Retina (tissue), 1 donor: ENCODE data around the gene DMD.
"Not testable (repeated sequence)": the region's sequence is repeated elsewhere in the genome, so short reads cannot be mapped to it uniquely, and the experiment has no call there.

Experiments used
- DNase-seq: peaks from one replicate; pipeline ENCODE4 v3.0.0-alpha.2; 2016

Gene DMD

GRCh38 chrX:32591589-32591988 lies 619.8 kb downstream of the DMD start:
- DNase-seq = no peak

- DNase-seq = no peak
Observed at GRCh38 chrX:32582729-32583128, 628.6 kb downstream of the DMD start.

GRCh38 chrX:32576885-32577284 lies 634.5 kb downstream of the DMD start:
- no peak for DNase-seq

- no peak for DNase-seq
Observed at GRCh38 chrX:32572644-32573043, 638.7 kb downstream of the DMD start.

GRCh38 chrX:32571579-32571978 lies 639.8 kb downstream of the DMD start:
- DNase-seq = no peak

- no peak for DNase-seq
Observed at GRCh38 chrX:32562261-32562660, 649.1 kb downstream of the DMD start.

- peak; percentile 31 for DNase-seq
Observed at GRCh38 chrX:32545101-32545500, 666.2 kb downstream of the DMD start.

GRCh38 chrX:32538554-32538953 lies 672.8 kb downstream of the DMD start:
- DNase-seq = no peak

- no peak for DNase-seq
Observed at GRCh38 chrX:32533848-32534247, 677.5 kb downstream of the DMD start.

- DNase-seq = no peak
Observed at GRCh38 chrX:32532262-32532661, 679.1 kb downstream of the DMD start.

GRCh38 chrX:32530802-32531403 lies 680.4 kb downstream of the DMD start:
- DNase-seq = peak; percentile 21

GRCh38 chrX:32528451-32528850 lies 682.9 kb downstream of the DMD start:
- not testable (repeated sequence) for DNase-seq

- no peak for DNase-seq
Observed at GRCh38 chrX:32525234-32525633, 686.1 kb downstream of the DMD start.

- DNase-seq = no peak
Observed at GRCh38 chrX:32524385-32524784, 687.0 kb downstream of the DMD start.

GRCh38 chrX:32520789-32521188 lies 690.6 kb downstream of the DMD start:
- no peak for DNase-seq

GRCh38 chrX:32514986-32515385 lies 696.4 kb downstream of the DMD start:
- no peak for DNase-seq

- no peak for DNase-seq
Observed at GRCh38 chrX:32501606-32502005, 709.7 kb downstream of the DMD start.

- no peak for DNase-seq
Observed at GRCh38 chrX:32496671-32497070, 714.7 kb downstream of the DMD start.

- no peak for DNase-seq
Observed at GRCh38 chrX:32495855-32496254, 715.5 kb downstream of the DMD start.

- DNase-seq = no peak
Observed at GRCh38 chrX:32489125-32489524, 722.2 kb downstream of the DMD start.

- no peak for DNase-seq
Observed at GRCh38 chrX:32483534-32484136, 727.7 kb downstream of the DMD start.

GRCh38 chrX:32480019-32480418 lies 731.3 kb downstream of the DMD start:
- no peak for DNase-seq

GRCh38 chrX:32472364-32472763 lies 739.0 kb downstream of the DMD start:
- DNase-seq = no peak

- DNase-seq = no peak
Observed at GRCh38 chrX:32455704-32456103, 755.6 kb downstream of the DMD start.
